GM23338 (cell line): ENCODE measurements around the gene LNX1. TPM values are rescaled to one million over a fixed set of nuclear protein-coding genes. Genes with fewer than 3 reads are reported as not detected.

ENCODE experiments used
- ATAC-seq: fragments of 200-7000 bp; cut with Tn5 transposase; 3 replicates; pipeline ENCODE4 v1.9.1; 2020
- DNase-seq: peaks from one replicate; pipeline ENCODE4 v3.0.0-alpha.2; 2015; ENCODE audit warnings: low spot score
- H2AFZ ChIP-seq: fragments of 200-600 bp; sonication (generic); 2 replicates; pipeline ENCODE4 v1.8.0; 2016; ENCODE audit warnings: antibody characterized with exemption, mild to moderate bottlenecking, moderate library complexity
- H3F3A ChIP-seq: fragments of 200-600 bp; sonication (generic); replicated peaks from 2 replicates; pipeline ENCODE4 v1.8.0; 2017; ENCODE audit warnings: antibody characterized with exemption, mixed run types, low read depth
- H3K27ac ChIP-seq: fragments of 200-600 bp; sonication (generic); 2 replicates; pipeline ENCODE4 v1.6.1; 2016; ENCODE audit warnings: low read depth
- H3K27me3 ChIP-seq: fragments of 200-600 bp; sonication (generic); 2 replicates; pipeline ENCODE4 v1.8.0; 2016; ENCODE audit warnings: mild to moderate bottlenecking, mixed run types, moderate library complexity; ENCODE audit not compliant: insufficient read depth
- H3K36me3 ChIP-seq: fragments of 200-600 bp; sonication (generic); 2 replicates; pipeline ENCODE4 v1.8.0; 2016; ENCODE audit warnings: mild to moderate bottlenecking; ENCODE audit not compliant: insufficient read depth
- H3K4me1 ChIP-seq: fragments of 200-600 bp; sonication (generic); 2 replicates; pipeline ENCODE4 v1.8.0; 2016; ENCODE audit warnings: mild to moderate bottlenecking, moderate library complexity; ENCODE audit not compliant: insufficient read depth
- H3K4me2 ChIP-seq: fragments of 200-600 bp; sonication (generic); 2 replicates; pipeline ENCODE4 v1.7.1; 2017; ENCODE audit warnings: mixed run types
- H3K4me3 ChIP-seq: fragments of 200-600 bp; sonication (generic); 2 replicates; pipeline ENCODE4 v1.6.1; 2016; ENCODE audit warnings: mixed run types
- H3K79me2 ChIP-seq: fragments of 200-600 bp; sonication (generic); replicated peaks from 2 replicates; pipeline ENCODE4 v1.8.0; 2017; ENCODE audit warnings: mild to moderate bottlenecking; ENCODE audit not compliant: insufficient read depth
- H3K9me2 ChIP-seq: fragments of 200-600 bp; sonication (generic); 2 replicates; pipeline ENCODE4 v1.8.0; 2017; ENCODE audit not compliant: insufficient read depth
- H4K20me1 ChIP-seq: fragments of 200-600 bp; sonication (generic); replicated peaks from 2 replicates; pipeline ENCODE4 v1.8.0; 2017; ENCODE audit warnings: mild to moderate bottlenecking; ENCODE audit not compliant: insufficient read depth
- H3K27ac Mint-ChIP-seq: 2 replicates; pipeline ENCODE4 v1.8.0; 2020; ENCODE audit warnings: inconsistent platforms, mild to moderate bottlenecking, moderate library complexity, mixed read lengths
- H3K27me3 Mint-ChIP-seq: 3 replicates; pipeline ENCODE4 v1.8.0; 2022; ENCODE audit warnings: low read depth, mild to moderate bottlenecking, moderate library complexity, mixed read lengths, inconsistent platforms; ENCODE audit not compliant: insufficient read depth, poor library complexity
- H3K36me3 Mint-ChIP-seq: 3 replicates; pipeline ENCODE4 v1.8.0; 2021; ENCODE audit warnings: low read depth, mild to moderate bottlenecking, inconsistent platforms, moderate library complexity, mixed read lengths
- H3K4me1 Mint-ChIP-seq: 3 replicates; pipeline ENCODE4 v1.8.0; 2020; ENCODE audit warnings: mild to moderate bottlenecking, inconsistent platforms, mixed read lengths
- H3K4me3 Mint-ChIP-seq: 3 replicates; pipeline ENCODE4 v1.8.0; 2021; ENCODE audit warnings: moderate library complexity, mild to moderate bottlenecking, inconsistent platforms, mixed read lengths
- H3K9me3 Mint-ChIP-seq: 3 replicates; pipeline ENCODE4 v1.8.0; 2020; ENCODE audit warnings: moderate library complexity, mild to moderate bottlenecking, inconsistent platforms, mixed read lengths
- EZH2 ChIP-seq: fragments of 200-600 bp; sonication (generic); IDR thresholded peaks from one replicate; pipeline ENCODE4 v1.8.0; 2017; ENCODE audit warnings: antibody characterized with exemption, mild to moderate bottlenecking, low read depth; ENCODE audit not compliant: unreplicated experiment
- EZH2phosphoT487 ChIP-seq: fragments of 200-600 bp; sonication (generic); IDR thresholded peaks from one replicate; pipeline ENCODE4 v1.8.1; 2018; ENCODE audit warnings: antibody characterized with exemption; ENCODE audit not compliant: unreplicated experiment
- NANOG ChIP-seq: IDR thresholded peaks from 2 replicates; pipeline ENCODE4 v1.6.1; 2016; ENCODE audit warnings: antibody characterized with exemption, borderline replicate concordance
- ZNF331 ChIP-seq: fragments of 250-450 bp; sonication (Bioruptor Pico); IDR thresholded peaks from 2 replicates; pipeline ENCODE4 v1.5.0; 2020; ENCODE audit warnings: low read depth, mild to moderate bottlenecking, moderate library complexity
- polyA plus RNA-seq: library from polyadenylated mRNA; unstranded; fragments of >200 nt; fragmentation: Nextera tagmentation; extraction: Ambion mirVana; gene quantifications from 2 replicates; pipeline ENCODE4 v1.2.1, GENCODE V29; 2016
- total RNA-seq: library from RNA; depleted of rRNA; stranded (reverse); fragments of >200 nt; shearing (Covaris generic); gene quantifications from 2 replicates; pipeline ENCODE4 v1.2.3, GENCODE V29; 2014
- TF ChIP-seq, protein P1 (sequence below): fragments of 250-450 bp; sonication (Bioruptor Pico); IDR thresholded peaks from 2 replicates; pipeline ENCODE4 v1.5.0; 2020; ENCODE audit warnings: mild to moderate bottlenecking, moderate library complexity
- TF ChIP-seq, protein P2 (sequence below): IDR thresholded peaks from one replicate; pipeline ENCODE4 v1.6.1; 2018; ENCODE audit warnings: antibody characterized with exemption; ENCODE audit not compliant: unreplicated experiment

LNX1 gene
- total and polyA plus RNA-seq, 2 experiments from 2014 or later: 5.4 to 6.4 TPM

DNA sequence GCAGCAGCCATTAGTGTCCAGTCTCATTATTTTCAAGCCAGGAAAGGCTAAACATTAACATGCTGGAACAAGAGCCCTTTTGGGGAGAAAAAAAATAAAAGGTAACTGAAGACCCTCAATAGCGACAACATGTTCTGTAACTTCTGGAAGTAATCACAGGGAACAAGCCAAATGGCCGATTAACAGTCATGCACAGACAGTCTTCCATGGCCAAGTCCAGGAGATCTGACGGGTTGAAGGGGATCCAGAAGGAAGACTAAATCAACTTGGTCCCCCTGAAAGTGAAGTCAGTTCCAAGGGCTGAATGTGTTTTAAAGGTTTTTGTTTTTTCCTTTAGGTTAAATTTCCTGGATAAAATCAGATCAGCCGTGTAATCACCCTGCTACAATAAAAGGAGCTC is 52.5 kb downstream of the LNX1 start (continued):
- TF ChIP-seq, protein P1, sequence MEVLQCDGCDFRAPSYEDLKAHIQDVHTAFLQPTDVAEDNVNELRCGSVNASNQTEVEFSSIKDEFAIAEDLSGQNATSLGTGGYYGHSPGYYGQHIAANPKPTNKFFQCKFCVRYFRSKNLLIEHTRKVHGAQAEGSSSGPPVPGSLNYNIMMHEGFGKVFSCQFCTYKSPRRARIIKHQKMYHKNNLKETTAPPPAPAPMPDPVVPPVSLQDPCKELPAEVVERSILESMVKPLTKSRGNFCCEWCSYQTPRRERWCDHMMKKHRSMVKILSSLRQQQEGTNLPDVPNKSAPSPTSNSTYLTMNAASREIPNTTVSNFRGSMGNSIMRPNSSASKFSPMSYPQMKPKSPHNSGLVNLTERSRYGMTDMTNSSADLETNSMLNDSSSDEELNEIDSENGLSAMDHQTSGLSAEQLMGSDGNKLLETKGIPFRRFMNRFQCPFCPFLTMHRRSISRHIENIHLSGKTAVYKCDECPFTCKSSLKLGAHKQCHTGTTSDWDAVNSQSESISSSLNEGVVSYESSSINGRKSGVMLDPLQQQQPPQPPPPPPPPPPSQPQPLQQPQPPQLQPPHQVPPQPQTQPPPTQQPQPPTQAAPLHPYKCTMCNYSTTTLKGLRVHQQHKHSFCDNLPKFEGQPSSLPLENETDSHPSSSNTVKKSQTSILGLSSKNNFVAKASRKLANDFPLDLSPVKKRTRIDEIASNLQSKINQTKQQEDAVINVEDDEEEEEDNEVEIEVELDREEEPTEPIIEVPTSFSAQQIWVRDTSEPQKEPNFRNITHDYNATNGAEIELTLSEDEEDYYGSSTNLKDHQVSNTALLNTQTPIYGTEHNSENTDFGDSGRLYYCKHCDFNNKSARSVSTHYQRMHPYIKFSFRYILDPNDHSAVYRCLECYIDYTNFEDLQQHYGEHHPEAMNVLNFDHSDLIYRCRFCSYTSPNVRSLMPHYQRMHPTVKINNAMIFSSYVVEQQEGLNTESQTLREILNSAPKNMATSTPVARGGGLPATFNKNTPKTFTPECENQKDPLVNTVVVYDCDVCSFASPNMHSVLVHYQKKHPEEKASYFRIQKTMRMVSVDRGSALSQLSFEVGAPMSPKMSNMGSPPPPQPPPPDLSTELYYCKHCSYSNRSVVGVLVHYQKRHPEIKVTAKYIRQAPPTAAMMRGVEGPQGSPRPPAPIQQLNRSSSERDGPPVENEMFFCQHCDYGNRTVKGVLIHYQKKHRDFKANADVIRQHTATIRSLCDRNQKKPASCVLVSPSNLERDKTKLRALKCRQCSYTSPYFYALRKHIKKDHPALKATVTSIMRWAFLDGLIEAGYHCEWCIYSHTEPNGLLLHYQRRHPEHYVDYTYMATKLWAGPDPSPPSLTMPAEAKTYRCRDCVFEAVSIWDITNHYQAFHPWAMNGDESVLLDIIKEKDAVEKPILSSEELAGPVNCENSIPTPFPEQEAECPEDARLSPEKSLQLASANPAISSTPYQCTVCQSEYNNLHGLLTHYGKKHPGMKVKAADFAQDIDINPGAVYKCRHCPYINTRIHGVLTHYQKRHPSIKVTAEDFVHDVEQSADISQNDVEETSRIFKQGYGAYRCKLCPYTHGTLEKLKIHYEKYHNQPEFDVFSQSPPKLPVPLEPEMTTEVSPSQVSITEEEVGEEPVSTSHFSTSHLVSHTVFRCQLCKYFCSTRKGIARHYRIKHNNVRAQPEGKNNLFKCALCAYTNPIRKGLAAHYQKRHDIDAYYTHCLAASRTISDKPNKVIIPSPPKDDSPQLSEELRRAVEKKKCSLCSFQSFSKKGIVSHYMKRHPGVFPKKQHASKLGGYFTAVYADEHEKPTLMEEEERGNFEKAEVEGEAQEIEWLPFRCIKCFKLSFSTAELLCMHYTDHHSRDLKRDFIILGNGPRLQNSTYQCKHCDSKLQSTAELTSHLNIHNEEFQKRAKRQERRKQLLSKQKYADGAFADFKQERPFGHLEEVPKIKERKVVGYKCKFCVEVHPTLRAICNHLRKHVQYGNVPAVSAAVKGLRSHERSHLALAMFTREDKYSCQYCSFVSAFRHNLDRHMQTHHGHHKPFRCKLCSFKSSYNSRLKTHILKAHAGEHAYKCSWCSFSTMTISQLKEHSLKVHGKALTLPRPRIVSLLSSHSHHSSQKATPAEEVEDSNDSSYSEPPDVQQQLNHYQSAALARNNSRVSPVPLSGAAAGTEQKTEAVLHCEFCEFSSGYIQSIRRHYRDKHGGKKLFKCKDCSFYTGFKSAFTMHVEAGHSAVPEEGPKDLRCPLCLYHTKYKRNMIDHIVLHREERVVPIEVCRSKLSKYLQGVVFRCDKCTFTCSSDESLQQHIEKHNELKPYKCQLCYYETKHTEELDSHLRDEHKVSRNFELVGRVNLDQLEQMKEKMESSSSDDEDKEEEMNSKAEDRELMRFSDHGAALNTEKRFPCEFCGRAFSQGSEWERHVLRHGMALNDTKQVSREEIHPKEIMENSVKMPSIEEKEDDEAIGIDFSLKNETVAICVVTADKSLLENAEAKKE: no peak
- TF ChIP-seq EZH2: no peak

GRCh38 chr4:53537606-53538005 is 53.7 kb downstream of the LNX1 start:
- ATAC-seq: peak; percentile 26; the same call in 1 of the 3 replicates
- H3K27me3 ChIP-seq: peaks cover 26% of the 10 kb centered on the region
- TF ChIP-seq EZH2: no peak
- no peak for TF ChIP-seq ZNF331 (CRISPR knock-in tag)
- TF ChIP-seq, protein P2, sequence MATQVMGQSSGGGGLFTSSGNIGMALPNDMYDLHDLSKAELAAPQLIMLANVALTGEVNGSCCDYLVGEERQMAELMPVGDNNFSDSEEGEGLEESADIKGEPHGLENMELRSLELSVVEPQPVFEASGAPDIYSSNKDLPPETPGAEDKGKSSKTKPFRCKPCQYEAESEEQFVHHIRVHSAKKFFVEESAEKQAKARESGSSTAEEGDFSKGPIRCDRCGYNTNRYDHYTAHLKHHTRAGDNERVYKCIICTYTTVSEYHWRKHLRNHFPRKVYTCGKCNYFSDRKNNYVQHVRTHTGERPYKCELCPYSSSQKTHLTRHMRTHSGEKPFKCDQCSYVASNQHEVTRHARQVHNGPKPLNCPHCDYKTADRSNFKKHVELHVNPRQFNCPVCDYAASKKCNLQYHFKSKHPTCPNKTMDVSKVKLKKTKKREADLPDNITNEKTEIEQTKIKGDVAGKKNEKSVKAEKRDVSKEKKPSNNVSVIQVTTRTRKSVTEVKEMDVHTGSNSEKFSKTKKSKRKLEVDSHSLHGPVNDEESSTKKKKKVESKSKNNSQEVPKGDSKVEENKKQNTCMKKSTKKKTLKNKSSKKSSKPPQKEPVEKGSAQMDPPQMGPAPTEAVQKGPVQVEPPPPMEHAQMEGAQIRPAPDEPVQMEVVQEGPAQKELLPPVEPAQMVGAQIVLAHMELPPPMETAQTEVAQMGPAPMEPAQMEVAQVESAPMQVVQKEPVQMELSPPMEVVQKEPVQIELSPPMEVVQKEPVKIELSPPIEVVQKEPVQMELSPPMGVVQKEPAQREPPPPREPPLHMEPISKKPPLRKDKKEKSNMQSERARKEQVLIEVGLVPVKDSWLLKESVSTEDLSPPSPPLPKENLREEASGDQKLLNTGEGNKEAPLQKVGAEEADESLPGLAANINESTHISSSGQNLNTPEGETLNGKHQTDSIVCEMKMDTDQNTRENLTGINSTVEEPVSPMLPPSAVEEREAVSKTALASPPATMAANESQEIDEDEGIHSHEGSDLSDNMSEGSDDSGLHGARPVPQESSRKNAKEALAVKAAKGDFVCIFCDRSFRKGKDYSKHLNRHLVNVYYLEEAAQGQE: no peak
- TF ChIP-seq NANOG: no peak
- TF ChIP-seq EZH2phosphoT487: no peak
- TF ChIP-seq, protein P1: no peak

More at GRCh38 chr4:53537606-53538005, 53.7 kb downstream of the LNX1 start:
- Histone ChIP-seq H3K4me2 (no peak overlapping the region), H4K20me1 (no peaks in the 10 kb centered on the region), H2AFZ (no peak overlapping the region), H3K27ac (no peak overlapping the region), H3K36me3 (no peaks in the 10 kb centered on the region), H3K79me2 (no peaks in the 10 kb centered on the region), H3K4me3 (no peak overlapping the region), H3K4me1 (peaks cover 9% of the 10 kb centered on the region; the same call in 1 of the 2 replicates), H3F3A (no peaks in the 10 kb centered on the region), H3K9me2 (no peaks in the 10 kb centered on the region)
- Mint-ChIP-seq H3K4me3 (no peak overlapping the region), H3K4me1 (peaks cover 27% of the 10 kb centered on the region), H3K9me3 (no peaks in the 10 kb centered on the region), H3K27me3 (peaks cover 3% of the 10 kb centered on the region), H3K36me3 (no peaks in the 10 kb centered on the region), H3K27ac (no peak overlapping the region)
- peak; percentile 20 for DNase-seq
